Measurements from ENCODE around the gene TNS3. TPM values are rescaled to one million over a fixed set of nuclear protein-coding genes. Genes with fewer than 3 reads are reported as not detected.

Gene TNS3
- total RNA-seq, 1 experiment from 2014 or later, result 9.5 TPM

DNA sequence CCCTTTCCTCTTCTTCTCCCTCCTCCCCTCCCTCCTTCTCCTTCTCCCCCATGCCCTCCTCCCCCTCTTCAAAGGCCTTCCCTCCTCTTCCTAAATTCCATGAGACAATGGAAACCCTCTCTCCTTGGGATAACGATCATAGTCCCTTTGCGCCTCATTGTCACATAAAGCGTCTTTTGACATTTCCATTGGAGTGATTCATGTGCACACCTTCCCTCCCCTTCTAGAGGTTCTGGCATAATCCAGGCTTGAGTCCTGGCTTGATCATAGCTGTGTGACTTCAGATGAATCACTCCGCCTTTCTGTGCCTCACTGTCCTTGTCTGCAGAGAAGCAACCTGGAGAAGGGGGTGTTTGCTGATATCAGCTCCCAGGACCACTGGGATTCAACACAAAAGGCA is 204.2 kb downstream of the TNS3 start:
- no peak overlapping the region for H3K27ac ChIP-seq (ENCODE audit: insufficient read length, low read depth, low read length)
- H4K5ac ChIP-seq (ENCODE audit: insufficient read length, low read depth, low read length), result no peak overlapping the region
- no peaks in the 10 kb centered on the region for H3K79me2 ChIP-seq (ENCODE audit: insufficient read depth, low read length)
- H3K4ac ChIP-seq (ENCODE audit: low read depth, low read length), result no peak overlapping the region
- no peak overlapping the region for H4K91ac ChIP-seq (ENCODE audit: insufficient read length, low read depth, low read length)
- WGBS (ENCODE audit: extremely low coverage, insufficient read length, low lambda C conversion rate), result no CpG with 5 or more reads among the region's 4 CpGs
- no peaks in the 10 kb centered on the region for H3K27me3 ChIP-seq (ENCODE audit: insufficient read depth, low read length)
- H2BK15ac ChIP-seq (ENCODE audit: low read depth, low read length), result no peak overlapping the region
- DNase-seq, result no peak
- no peaks in the 10 kb centered on the region for H3K9me3 Mint-ChIP-seq
- no peak overlapping the region for H2BK20ac ChIP-seq (ENCODE audit: low read depth, low read length, poor library complexity, severe bottlenecking)
- no peak overlapping the region for H4K8ac ChIP-seq (replicated peaks; ENCODE audit: insufficient read length, low read depth, low read length)
- no peak for TF ChIP-seq CTCF (conservative IDR thresholded peaks at IDR 0.05)
- H3K79me1 ChIP-seq (ENCODE audit: insufficient read depth, low read depth, low read length, poor library complexity, severe bottlenecking), result no peaks in the 10 kb centered on the region
- no peak overlapping the region for H2BK5ac ChIP-seq (ENCODE audit: insufficient read length, low read length)
- no peak overlapping the region for H3K4me2 ChIP-seq (ENCODE audit: insufficient read depth, insufficient read length, low read length)
- no peak overlapping the region for H2AK5ac ChIP-seq (ENCODE audit: insufficient read length, low read length)
- H2BK12ac ChIP-seq (ENCODE audit: insufficient read length, low read depth, low read length), result no peak overlapping the region
- H3K23me2 ChIP-seq (ENCODE audit: insufficient read length, low read depth, low read length, poor library complexity, severe bottlenecking), result no peaks in the 10 kb centered on the region
- peaks cover 2% of the 10 kb centered on the region for H3K27me3 Mint-ChIP-seq (ENCODE audit: low read depth)
- H3T11ph ChIP-seq (ENCODE audit: low read length), result no peak overlapping the region
- H3K9me3 ChIP-seq (ENCODE audit: control insufficient read depth, low read depth, low read length), result no peaks in the 10 kb centered on the region
- no peak overlapping the region for H3K23ac ChIP-seq (ENCODE audit: insufficient read length, low read depth, low read length)
- H3K4me1 Mint-ChIP-seq, result peaks cover 23 to 39% of the 10 kb centered on the region in 2 experiments
- no peak overlapping the region for H3K4me3 Mint-ChIP-seq
- H3K14ac ChIP-seq (ENCODE audit: insufficient read depth, low read length), result no peak overlapping the region
- no peak overlapping the region for H3K27ac Mint-ChIP-seq
- no peak overlapping the region for H3K9ac ChIP-seq (ENCODE audit: extremely low read depth, insufficient read length, low read length)
- H2AFZ ChIP-seq (ENCODE audit: low read length), result no peak overlapping the region
- H3K18ac ChIP-seq (ENCODE audit: insufficient read length, low read depth, low read length), result no peak overlapping the region
- no peak overlapping the region for H2BK120ac ChIP-seq (ENCODE audit: low read depth, low read length, poor library complexity, severe bottlenecking)
- peaks cover 5% of the 10 kb centered on the region; the same call in 1 of the 2 replicates for H3K4me1 ChIP-seq (ENCODE audit: insufficient read depth, low read length)
- no peaks in the 10 kb centered on the region for H4K20me1 ChIP-seq (ENCODE audit: control insufficient read depth, insufficient read depth, insufficient read length)
- H3K36me3 Mint-ChIP-seq (ENCODE audit: insufficient read depth in 1 of 3, low read depth in 3 of 3), result no peaks in the 10 kb centered on the region
- H3K56ac ChIP-seq (ENCODE audit: insufficient read length, low read depth, low read length), result no peak overlapping the region
